HL-60/S4 (cell line): Measurements from ENCODE around the gene PLPPR5.
"Not testable (repeated sequence)": the region's sequence is repeated elsewhere in the genome, so short reads cannot be mapped to it uniquely, and the experiment has no call there.

Source experiments
- in situ Hi-C: fragments of 300-500 bp; cut with MboI; formaldehyde crosslinking; loops from 2 replicates; pipeline ENCODE4 v1.14.3; 2022; ENCODE audit warnings: low sequenced_read_pairs

The PLPPR5 gene

GRCh38 chr1:98919652-98920051 lies 85.0 kb downstream of the PLPPR5 start:
- in situ Hi-C loops: no loop called here

GRCh38 chr1:98919211-98919610 lies 85.5 kb downstream of the PLPPR5 start:
- in situ Hi-C loops: no loop called here

- in situ Hi-C loops: no loop called here
These were observed 90.1 kb downstream of the PLPPR5 start for GRCh38 chr1:98914547-98914946.

GRCh38 chr1:98910827-98911226 lies 93.8 kb downstream of the PLPPR5 start:
- in situ Hi-C loops: no loop called here

GRCh38 chr1:98908980-98909379 lies 95.7 kb downstream of the PLPPR5 start:
- in situ Hi-C loops: no loop called here

- in situ Hi-C loops: no loop called here
These were observed 97.9 kb downstream of the PLPPR5 start for GRCh38 chr1:98906809-98907208.

- in situ Hi-C loops: no loop called here
These were observed 98.3 kb downstream of the PLPPR5 start for GRCh38 chr1:98906361-98906760.

GRCh38 chr1:98904684-98905083 lies 100.0 kb downstream of the PLPPR5 start:
- in situ Hi-C loops: no loop called here

- in situ Hi-C loops: no loop called here
These were observed 100.9 kb downstream of the PLPPR5 start for GRCh38 chr1:98903726-98904125.

GRCh38 chr1:98903261-98903660 lies 101.4 kb downstream of the PLPPR5 start:
- in situ Hi-C loops: no loop called here

- in situ Hi-C loops: no loop called here
These were observed 105.7 kb downstream of the PLPPR5 start for GRCh38 chr1:98898940-98899339.

- in situ Hi-C loops: no loop called here
These were observed 107.2 kb downstream of the PLPPR5 start for GRCh38 chr1:98897479-98897878.

GRCh38 chr1:98896711-98897445 lies 107.8 kb downstream of the PLPPR5 start:
- in situ Hi-C loops: no loop called here

GRCh38 chr1:98893371-98893770 lies 111.3 kb downstream of the PLPPR5 start:
- in situ Hi-C loops: no loop called here

GRCh38 chr1:98888869-98889268 lies 115.8 kb downstream of the PLPPR5 start:
- in situ Hi-C loops: no loop called here

GRCh38 chr1:98887507-98887906 lies 117.2 kb downstream of the PLPPR5 start:
- in situ Hi-C loops: no loop called here

- in situ Hi-C loops: no loop called here
These were observed 119.8 kb downstream of the PLPPR5 start for GRCh38 chr1:98884864-98885263.

- in situ Hi-C loops: no loop called here
These were observed 122.8 kb downstream of the PLPPR5 start for GRCh38 chr1:98881901-98882300.

GRCh38 chr1:98881234-98881633 lies 123.4 kb downstream of the PLPPR5 start:
- in situ Hi-C loops: not testable (repeated sequence)

GRCh38 chr1:98874828-98875227 lies 129.8 kb downstream of the PLPPR5 start:
- in situ Hi-C loops: no loop called here

- in situ Hi-C loops: no loop called here
These were observed 133.4 kb downstream of the PLPPR5 start for GRCh38 chr1:98870959-98871903.

GRCh38 chr1:98865796-98866195 lies 138.9 kb downstream of the PLPPR5 start:
- in situ Hi-C loops: no loop called here
